Measurements from ENCODE around the gene BIN1.

Gene BIN1

GRCh38 chr2:127056631-127057370, 50.2 kb downstream of the BIN1 start:
- Mint-ChIP-seq H3K27me3 (no peaks in the 10 kb centered on the region), H3K9me3 (no peaks in the 10 kb centered on the region), H3K4me3 (no peak overlapping the region), H3K4me1 (peaks cover 14% of the 10 kb centered on the region), H3K27ac (peak overlapping the region; percentile 61 to 81)
- no peak for ATAC-seq
- DNase-seq: no peak

DNA sequence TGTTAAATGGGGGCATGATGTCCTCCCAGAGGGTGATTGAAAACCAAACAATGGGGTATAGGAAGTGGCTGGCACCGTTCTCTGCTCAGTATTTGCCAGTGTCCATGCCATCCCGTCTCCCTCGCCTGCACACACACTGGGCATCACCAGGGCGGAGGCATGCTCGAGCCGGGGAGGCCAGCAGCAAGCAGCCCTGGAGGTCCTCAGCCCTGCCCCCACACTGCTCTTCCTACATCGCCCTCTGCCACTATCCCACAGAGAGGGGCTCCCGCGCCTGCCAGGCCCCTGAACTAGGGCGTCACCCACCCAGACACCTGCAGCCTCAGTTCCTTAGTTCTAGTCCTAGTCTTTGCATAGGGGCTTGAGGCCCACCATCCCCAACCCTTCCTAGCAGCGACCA, 50.9 kb downstream of the BIN1 start:
- H3K27me3 Mint-ChIP-seq: no peaks in the 10 kb centered on the region
- H3K27ac Mint-ChIP-seq: no peak overlapping the region
- H3K9me3 Mint-ChIP-seq: no peaks in the 10 kb centered on the region
- peaks cover 14% of the 10 kb centered on the region for H3K4me1 Mint-ChIP-seq
- no peak for DNase-seq
- ATAC-seq: no peak
- H3K4me3 Mint-ChIP-seq: no peak overlapping the region

- ATAC-seq: peak; percentile 19
- no peaks in the 10 kb centered on the region for H3K27me3 Mint-ChIP-seq
- H3K9me3 Mint-ChIP-seq: no peaks in the 10 kb centered on the region
- H3K4me3 Mint-ChIP-seq: no peak overlapping the region
- H3K27ac Mint-ChIP-seq: no peak overlapping the region
- no peak for DNase-seq
- H3K4me1 Mint-ChIP-seq: peaks cover 15% of the 10 kb centered on the region
Observed at GRCh38 chr2:127055786-127056076, 51.2 kb downstream of the BIN1 start.

GRCh38 chr2:127054996-127055785, 51.8 kb downstream of the BIN1 start:
- DNase-seq: no peak
- Mint-ChIP-seq H3K9me3 (no peaks in the 10 kb centered on the region), H3K27ac (no peak overlapping the region), H3K4me1 (peaks cover 20% of the 10 kb centered on the region), H3K27me3 (no peaks in the 10 kb centered on the region), H3K4me3 (no peak overlapping the region)
- ATAC-seq: peak; percentile 1

DNA sequence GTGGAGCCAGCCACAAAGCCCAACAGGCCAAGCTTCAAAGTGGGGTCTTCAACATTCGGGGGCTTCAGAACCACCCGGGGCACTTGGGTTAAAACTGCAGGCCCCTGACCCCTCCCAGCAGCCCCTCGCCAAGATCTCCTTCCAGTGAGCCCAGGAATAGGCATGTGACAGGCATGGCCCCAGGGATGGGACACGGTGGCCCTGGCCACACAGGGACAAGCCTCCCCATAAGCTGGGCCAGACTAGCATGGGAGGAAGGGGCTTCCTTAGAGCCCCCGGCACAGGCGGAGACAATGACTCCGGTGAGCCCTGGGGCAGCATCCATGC, 52.4 kb downstream of the BIN1 start:
- Mint-ChIP-seq H3K27me3 (no peaks in the 10 kb centered on the region), H3K4me1 (peaks cover 27% of the 10 kb centered on the region), H3K4me3 (no peak overlapping the region), H3K27ac (no peak overlapping the region), H3K9me3 (no peaks in the 10 kb centered on the region)
- no peak for ATAC-seq
- DNase-seq: no peak

- Mint-ChIP-seq H3K4me1 (peaks cover 27% of the 10 kb centered on the region), H3K27ac (peak overlapping the region in 1 of 2 donors; percentile 34)
Observed at GRCh38 chr2:127053731-127054603, 53.0 kb downstream of the BIN1 start.

GRCh38 chr2:127052771-127053691, 53.9 kb downstream of the BIN1 start:
- peaks cover 27% of the 10 kb centered on the region for H3K4me1 Mint-ChIP-seq
- no peaks in the 10 kb centered on the region for H3K27me3 Mint-ChIP-seq
- DNase-seq (no peak), ATAC-seq (no peak)
- H3K9me3 Mint-ChIP-seq: no peaks in the 10 kb centered on the region
- peak overlapping the region; percentile 72 to 82 for H3K27ac Mint-ChIP-seq
- H3K4me3 Mint-ChIP-seq: peak overlapping the region in 1 of 2 donors; percentile 11

More at GRCh38 chr2:127053731-127054603, 53.0 kb downstream of the BIN1 start:
- H3K27me3 Mint-ChIP-seq: no peaks in the 10 kb centered on the region
- H3K4me3 Mint-ChIP-seq: no peak overlapping the region
- H3K9me3 Mint-ChIP-seq: no peaks in the 10 kb centered on the region
- no peak for ATAC-seq
- DNase-seq: no peak

GRCh38 chr2:127052057-127052770, 54.7 kb downstream of the BIN1 start:
- Mint-ChIP-seq H3K27ac (peak overlapping the region in 1 of 2 donors; percentile 40), H3K4me3 (no peak overlapping the region), H3K4me1 (peaks cover 27% of the 10 kb centered on the region), H3K27me3 (no peaks in the 10 kb centered on the region), H3K9me3 (no peaks in the 10 kb centered on the region)
- peak; percentile 3 for ATAC-seq
- no peak for DNase-seq

- Mint-ChIP-seq H3K9me3 (no peaks in the 10 kb centered on the region), H3K27me3 (no peaks in the 10 kb centered on the region), H3K4me3 (no peak overlapping the region), H3K4me1 (peaks cover 27% of the 10 kb centered on the region), H3K27ac (peak overlapping the region in 1 of 2 donors; percentile 54)
- ATAC-seq (no peak), DNase-seq (no peak)
Observed at GRCh38 chr2:127051116-127052056, 55.6 kb downstream of the BIN1 start.

DNA sequence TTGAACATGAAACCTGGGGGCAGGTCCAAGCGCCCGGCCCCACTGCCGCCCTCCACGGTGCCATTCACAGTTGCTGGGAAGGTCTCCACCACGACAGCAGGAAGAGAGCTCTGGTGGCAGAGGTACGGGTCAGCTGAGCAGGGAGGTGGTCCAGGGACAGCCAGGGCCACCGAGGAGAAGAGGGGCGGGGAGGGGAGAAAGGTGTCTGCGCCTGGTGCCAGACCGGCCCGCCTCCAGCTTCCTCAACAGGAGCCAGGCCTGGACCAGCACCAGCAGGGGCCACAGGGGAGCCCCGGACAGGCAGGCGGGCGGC, 56.2 kb downstream of the BIN1 start:
- Mint-ChIP-seq H3K4me3 (no peak overlapping the region), H3K27me3 (no peaks in the 10 kb centered on the region), H3K9me3 (no peaks in the 10 kb centered on the region), H3K4me1 (peaks cover 27% of the 10 kb centered on the region), H3K27ac (no peak overlapping the region)
- DNase-seq (peak in 1 of 2 donors; percentile 7), ATAC-seq (no peak)

- no peaks in the 10 kb centered on the region for H3K9me3 Mint-ChIP-seq
- DNase-seq (peak; percentile 57 to 65), ATAC-seq (peak; percentile 51)
- H3K4me1 Mint-ChIP-seq: peaks cover 27% of the 10 kb centered on the region
- peak overlapping the region in 1 of 2 donors; percentile 74 for H3K27ac Mint-ChIP-seq
- H3K4me3 Mint-ChIP-seq: no peak overlapping the region
- no peaks in the 10 kb centered on the region for H3K27me3 Mint-ChIP-seq
Observed at GRCh38 chr2:127049927-127050802, 56.8 kb downstream of the BIN1 start.

GRCh38 chr2:127048969-127049897, 57.7 kb downstream of the BIN1 start:
- ATAC-seq: no peak
- H3K4me3 Mint-ChIP-seq: no peak overlapping the region
- H3K27me3 Mint-ChIP-seq: no peaks in the 10 kb centered on the region
- no peaks in the 10 kb centered on the region for H3K9me3 Mint-ChIP-seq
- DNase-seq: no peak
- peaks cover 23% of the 10 kb centered on the region for H3K4me1 Mint-ChIP-seq
- peak overlapping the region in 1 of 2 donors; percentile 74 for H3K27ac Mint-ChIP-seq

Data from stimulated activated naive CD8-positive, alpha-beta T cell treated with anti-CD3 and anti-CD28 coated beads, Interleukin-15, amount 100 ng/mL, for 72 hours (primary cell).